H9 (cell line): ENCODE data around the gene DRD5. TPM values are rescaled to one million over a fixed set of nuclear protein-coding genes. Genes with fewer than 3 reads are reported as not detected.

Experiments
- DNase-seq: peaks from one replicate; pipeline ENCODE4 v3.0.0-alpha.2; 2017
- H2AFZ ChIP-seq: one replicate; pipeline ENCODE4 v1.6.1; 2013; ENCODE audit warnings: mild to moderate bottlenecking, low read length, control low read depth, moderate library complexity
- H2AK5ac ChIP-seq: 2 replicates; pipeline ENCODE4 v1.6.1; 2013; ENCODE audit warnings: low read length, control low read depth, mixed read lengths; ENCODE audit not compliant: insufficient read length
- H2BK120ac ChIP-seq: one replicate; pipeline ENCODE4 v1.6.1; 2013; ENCODE audit warnings: low read depth, mild to moderate bottlenecking, low read length, control low read depth, inconsistent platforms; ENCODE audit not compliant: poor library complexity, severe bottlenecking
- H2BK12ac ChIP-seq: 2 replicates; pipeline ENCODE4 v1.6.1; 2013; ENCODE audit warnings: low read length, control low read depth, mixed read lengths, low read depth; ENCODE audit not compliant: insufficient read length
- H2BK15ac ChIP-seq: 2 replicates; pipeline ENCODE4 v1.6.1; 2013; ENCODE audit warnings: low read depth, low read length, control low read depth
- H2BK20ac ChIP-seq: one replicate; pipeline ENCODE4 v1.6.1; 2013; ENCODE audit warnings: low read depth, mild to moderate bottlenecking, low read length, control low read depth, inconsistent platforms; ENCODE audit not compliant: poor library complexity, severe bottlenecking
- H2BK5ac ChIP-seq: 2 replicates; pipeline ENCODE4 v1.6.1; 2013; ENCODE audit warnings: low read length, control low read depth, mixed read lengths; ENCODE audit not compliant: insufficient read length
- H3K14ac ChIP-seq: 2 replicates; pipeline ENCODE4 v1.6.1; 2013; ENCODE audit warnings: low read length, control low read depth; ENCODE audit not compliant: insufficient read depth
- H3K18ac ChIP-seq: 2 replicates; pipeline ENCODE4 v1.6.1; 2013; ENCODE audit warnings: low read depth, mild to moderate bottlenecking, mixed read lengths, low read length, control low read depth; ENCODE audit not compliant: insufficient read length
- H3K23ac ChIP-seq: 2 replicates; pipeline ENCODE4 v1.6.1; 2013; ENCODE audit warnings: low read length, control low read depth, mixed read lengths, low read depth; ENCODE audit not compliant: insufficient read length
- H3K23me2 ChIP-seq: 2 replicates; pipeline ENCODE4 v1.6.1; 2013; ENCODE audit warnings: low read depth, mild to moderate bottlenecking, mixed read lengths, low read length, control low read depth; ENCODE audit not compliant: insufficient read length, poor library complexity, severe bottlenecking
- H3K27ac ChIP-seq: 2 replicates; pipeline ENCODE4 v1.5.1; 2013; ENCODE audit warnings: low read length, control low read depth, mixed read lengths, low read depth; ENCODE audit not compliant: insufficient read length
- H3K27me3 ChIP-seq: 2 replicates; pipeline ENCODE4 v1.6.1; 2013; ENCODE audit warnings: low read length, control low read depth, inconsistent platforms; ENCODE audit not compliant: insufficient read depth
- H3K4ac ChIP-seq: 2 replicates; pipeline ENCODE4 v1.6.1; 2013; ENCODE audit warnings: low read depth, mild to moderate bottlenecking, control low read depth, inconsistent platforms, low read length, moderate library complexity
- H3K4me1 ChIP-seq: 2 replicates; pipeline ENCODE4 v1.6.1; 2013; ENCODE audit warnings: low read length, control low read depth, inconsistent platforms; ENCODE audit not compliant: insufficient read depth
- H3K4me2 ChIP-seq: 2 replicates; pipeline ENCODE4 v1.6.1; 2013; ENCODE audit warnings: low read length, control low read depth, mixed read lengths; ENCODE audit not compliant: insufficient read length, insufficient read depth
- H3K56ac ChIP-seq: 2 replicates; pipeline ENCODE4 v1.6.1; 2013; ENCODE audit warnings: low read depth, mild to moderate bottlenecking, mixed read lengths, low read length, control low read depth; ENCODE audit not compliant: insufficient read length
- H3K79me1 ChIP-seq: 2 replicates; pipeline ENCODE4 v1.6.1; 2013; ENCODE audit warnings: low read depth, mild to moderate bottlenecking, moderate library complexity, low read length, control low read depth, inconsistent platforms; ENCODE audit not compliant: insufficient read depth, poor library complexity, severe bottlenecking
- H3K79me2 ChIP-seq: 2 replicates; pipeline ENCODE4 v1.6.1; 2013; ENCODE audit warnings: low read length, control low read depth, inconsistent platforms; ENCODE audit not compliant: insufficient read depth
- H3K9ac ChIP-seq: 2 replicates; pipeline ENCODE4 v1.6.1; 2013; ENCODE audit warnings: low read length, control low read depth, mixed read lengths; ENCODE audit not compliant: insufficient read length; ENCODE audit errors: extremely low read depth
- H3K9me3 ChIP-seq: one replicate; pipeline ENCODE4 v1.6.1; 2013; ENCODE audit warnings: low read depth, low read length, inconsistent platforms; ENCODE audit not compliant: control insufficient read depth
- H3T11ph ChIP-seq: one replicate; pipeline ENCODE4 v1.6.1; 2013; ENCODE audit warnings: mild to moderate bottlenecking, low read length, control low read depth, inconsistent platforms
- H4K20me1 ChIP-seq: one replicate; pipeline ENCODE4 v1.6.1; 2013; ENCODE audit not compliant: control insufficient read depth, insufficient read length, insufficient read depth
- H4K5ac ChIP-seq: 2 replicates; pipeline ENCODE4 v1.6.1; 2013; ENCODE audit warnings: low read depth, mild to moderate bottlenecking, mixed read lengths, low read length, control low read depth; ENCODE audit not compliant: insufficient read length
- H4K8ac ChIP-seq: replicated peaks from 2 replicates; pipeline ENCODE4 v1.6.1; 2013; ENCODE audit warnings: low read length, control low read depth, mixed read lengths, low read depth; ENCODE audit not compliant: insufficient read length
- H4K91ac ChIP-seq: 2 replicates; pipeline ENCODE4 v1.6.1; 2013; ENCODE audit warnings: low read depth, mild to moderate bottlenecking, moderate library complexity, mixed read lengths, low read length, control low read depth; ENCODE audit not compliant: insufficient read length
- H3K27ac Mint-ChIP-seq, 3 experiments: 2 replicates in 2 of 3; 3 replicates in 1 of 3; pipeline ENCODE4 v1.8.0; 2020 to 2021; ENCODE audit warnings: mixed read lengths in 3 of 3, mild to moderate bottlenecking in 1 of 3, moderate library complexity in 1 of 3
- H3K27me3 Mint-ChIP-seq: 2 replicates; pipeline ENCODE4 v1.8.0; 2021; ENCODE audit warnings: low read depth, mild to moderate bottlenecking, moderate library complexity, mixed read lengths
- H3K36me3 Mint-ChIP-seq, 3 experiments: 2 replicates in 2 of 3; 3 replicates in 1 of 3; pipeline ENCODE4 v1.8.0; 2020 to 2021; ENCODE audit warnings: low read depth in 3 of 3, mixed read lengths in 3 of 3; ENCODE audit not compliant: insufficient read depth in 1 of 3
- H3K4me1 Mint-ChIP-seq, 2 experiments: 2 replicates each; pipeline ENCODE4 v1.8.0; 2020; ENCODE audit warnings: mixed read lengths in 2 of 2
- H3K4me3 Mint-ChIP-seq, 2 experiments: 2 replicates in 1 of 2; 3 replicates in 1 of 2; pipeline ENCODE4 v1.8.0; 2020 to 2021; ENCODE audit warnings: mild to moderate bottlenecking in 2 of 2, mixed read lengths in 2 of 2, moderate library complexity in 1 of 2
- H3K9me3 Mint-ChIP-seq, 2 experiments: 2 replicates in 1 of 2; 3 replicates in 1 of 2; pipeline ENCODE4 v1.8.0; 2020; ENCODE audit warnings: mild to moderate bottlenecking in 2 of 2, mixed read lengths in 2 of 2, moderate library complexity in 1 of 2
- WGBS: extraction: QIAGEN DNeasy Blood & Tissue Kit; methylation state at CpG from one replicate; pipeline ENCODE4 v1.1.7; 2013; ENCODE audit warnings: missing lambda C conversion rate, low lambda C conversion rate, mixed read lengths; ENCODE audit not compliant: insufficient read length; ENCODE audit errors: extremely low coverage; 5-methylcytosine and 5-hydroxymethylcytosine counted together
- total RNA-seq: library from RNA; stranded (reverse); gene quantifications from 2 replicates; pipeline ENCODE4 v1.2.1, GENCODE V29; 2021
- TF ChIP-seq, protein P1 (sequence below): fragments of 200-600 bp; sonication (generic); conservative IDR thresholded peaks from 3 replicates; pipeline ENCODE4 v1.8.0; 2021; ENCODE audit warnings: antibody characterized with exemption, mild to moderate bottlenecking

The DRD5 gene
- total RNA-seq, 1 experiment from 2014 or later: not detected

DNA sequence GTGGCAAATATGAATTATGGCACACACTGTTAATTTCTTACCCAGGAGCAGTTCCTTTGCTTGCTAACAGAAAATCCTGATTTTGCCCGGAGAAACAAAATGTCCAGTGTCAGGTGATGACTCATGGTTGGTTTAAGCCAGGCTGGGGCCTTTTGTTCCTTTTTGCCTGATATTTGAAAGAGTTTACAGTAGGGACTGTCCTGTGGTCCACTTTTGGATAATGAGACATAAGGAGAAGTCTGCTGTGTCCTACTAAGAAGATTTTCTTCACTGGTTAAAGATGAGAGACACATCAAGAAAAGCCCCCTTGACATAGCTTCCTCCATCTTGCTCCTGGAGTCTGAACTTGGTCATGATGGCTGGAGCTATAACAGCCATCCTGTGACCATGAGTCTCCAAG lies 12.1 kb upstream of the DRD5 start:
- Histone ChIP-seq H3K4ac (no peak overlapping the region), H3K9me3 (no peaks in the 10 kb centered on the region), H4K20me1 (no peaks in the 10 kb centered on the region), H3K23me2 (no peaks in the 10 kb centered on the region), H3T11ph (no peak overlapping the region), H2BK15ac (no peak overlapping the region), H2BK12ac (no peak overlapping the region), H3K23ac (no peak overlapping the region), H4K91ac (no peak overlapping the region), H3K79me2 (no peaks in the 10 kb centered on the region), H3K14ac (no peak overlapping the region), H3K4me2 (no peak overlapping the region), H2BK20ac (no peak overlapping the region), H2BK120ac (no peak overlapping the region), H2BK5ac (no peak overlapping the region), H3K56ac (no peak overlapping the region), H3K18ac (no peak overlapping the region), H4K8ac (no peak overlapping the region), H2AFZ (no peak overlapping the region), H3K9ac (no peak overlapping the region), H3K4me1 (no peaks in the 10 kb centered on the region), H3K27ac (no peak overlapping the region), H2AK5ac (no peak overlapping the region), H4K5ac (no peak overlapping the region), H3K79me1 (no peaks in the 10 kb centered on the region), H3K27me3 (no peaks in the 10 kb centered on the region)
- peaks cover 28% of the 10 kb centered on the region for H3K27me3 Mint-ChIP-seq
- TF ChIP-seq, protein P1, sequence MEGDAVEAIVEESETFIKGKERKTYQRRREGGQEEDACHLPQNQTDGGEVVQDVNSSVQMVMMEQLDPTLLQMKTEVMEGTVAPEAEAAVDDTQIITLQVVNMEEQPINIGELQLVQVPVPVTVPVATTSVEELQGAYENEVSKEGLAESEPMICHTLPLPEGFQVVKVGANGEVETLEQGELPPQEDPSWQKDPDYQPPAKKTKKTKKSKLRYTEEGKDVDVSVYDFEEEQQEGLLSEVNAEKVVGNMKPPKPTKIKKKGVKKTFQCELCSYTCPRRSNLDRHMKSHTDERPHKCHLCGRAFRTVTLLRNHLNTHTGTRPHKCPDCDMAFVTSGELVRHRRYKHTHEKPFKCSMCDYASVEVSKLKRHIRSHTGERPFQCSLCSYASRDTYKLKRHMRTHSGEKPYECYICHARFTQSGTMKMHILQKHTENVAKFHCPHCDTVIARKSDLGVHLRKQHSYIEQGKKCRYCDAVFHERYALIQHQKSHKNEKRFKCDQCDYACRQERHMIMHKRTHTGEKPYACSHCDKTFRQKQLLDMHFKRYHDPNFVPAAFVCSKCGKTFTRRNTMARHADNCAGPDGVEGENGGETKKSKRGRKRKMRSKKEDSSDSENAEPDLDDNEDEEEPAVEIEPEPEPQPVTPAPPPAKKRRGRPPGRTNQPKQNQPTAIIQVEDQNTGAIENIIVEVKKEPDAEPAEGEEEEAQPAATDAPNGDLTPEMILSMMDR: no peak
- no peak overlapping the region for H3K4me3 Mint-ChIP-seq
- no peaks in the 10 kb centered on the region for H3K9me3 Mint-ChIP-seq
- no CpG with 5 or more reads among the region's 1 CpG for WGBS
- DNase-seq: no peak
- no peaks in the 10 kb centered on the region for H3K36me3 Mint-ChIP-seq
- peaks cover 4 to 6% of the 10 kb centered on the region in 2 experiments; a peak in 2 of 4 replicates for H3K4me1 Mint-ChIP-seq
- no peak overlapping the region for H3K27ac Mint-ChIP-seq
